Ureter (tissue), 1 donor: ENCODE measurements around the gene OR2T1. TPM values are rescaled to one million over a fixed set of nuclear protein-coding genes. Genes with fewer than 3 reads are reported as not detected.
"Not testable (repeated sequence)": the region's sequence is repeated elsewhere in the genome, so short reads cannot be mapped to it uniquely, and the experiment has no call there.

Experiments used
- DNase-seq: peaks from one replicate; pipeline ENCODE4 v3.0.0-alpha.2; 2020; ENCODE audit warnings: low spot score
- total RNA-seq: library from RNA; stranded (reverse); gene quantifications from one replicate; pipeline ENCODE4 v1.2.4, GENCODE V29; 2023
- donor health status: DM: yes; HTN: yes; CAD: no.

Gene OR2T1, protein sequence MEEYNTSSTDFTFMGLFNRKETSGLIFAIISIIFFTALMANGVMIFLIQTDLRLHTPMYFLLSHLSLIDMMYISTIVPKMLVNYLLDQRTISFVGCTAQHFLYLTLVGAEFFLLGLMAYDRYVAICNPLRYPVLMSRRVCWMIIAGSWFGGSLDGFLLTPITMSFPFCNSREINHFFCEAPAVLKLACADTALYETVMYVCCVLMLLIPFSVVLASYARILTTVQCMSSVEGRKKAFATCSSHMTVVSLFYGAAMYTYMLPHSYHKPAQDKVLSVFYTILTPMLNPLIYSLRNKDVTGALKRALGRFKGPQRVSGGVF
- not detected for total RNA-seq

DNA sequence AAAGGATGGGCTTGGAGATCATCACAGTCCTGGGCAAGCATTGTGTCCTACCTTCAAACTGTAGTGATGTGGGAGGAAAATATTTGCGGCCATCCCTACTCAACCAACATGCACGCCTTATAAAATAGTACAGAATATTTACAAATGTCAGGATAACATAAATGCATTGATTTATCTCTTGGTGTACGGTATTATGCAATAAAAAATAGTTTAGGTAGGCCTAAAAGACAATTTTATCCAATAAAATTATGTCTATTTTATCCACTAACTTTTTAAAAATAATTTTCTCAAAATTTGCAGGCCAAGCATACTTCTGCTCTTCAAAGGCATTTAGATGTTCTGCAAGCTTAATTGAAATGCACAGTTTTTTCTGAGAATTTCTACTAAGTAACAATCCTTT is at the start of gene OR2T1:
Gene OR2T1 (plus strand): TSS at position 301 of the 400 bp plus-strand sequence. CDS start 3,100 bp downstream, outside the sequence.
- DNase-seq = no peak

DNA sequence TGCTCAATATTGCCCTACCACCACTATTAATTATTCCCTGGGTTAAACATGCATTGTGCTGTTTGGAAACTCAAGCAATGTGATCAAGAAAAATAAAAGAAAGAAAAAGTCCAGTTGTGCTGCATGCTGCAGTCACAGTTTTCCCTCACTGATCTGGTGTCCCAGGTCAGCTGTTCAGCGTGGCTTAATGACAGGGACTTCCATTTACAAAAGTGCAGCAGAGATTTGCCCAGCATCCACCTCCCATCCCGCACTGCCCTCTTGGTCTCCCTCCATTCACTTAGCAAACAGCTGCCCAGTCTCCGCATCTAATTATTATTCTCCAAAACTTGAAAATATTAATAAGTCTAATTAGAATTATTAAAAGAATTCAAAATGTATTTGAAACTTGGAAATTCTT is 43.4 kb upstream of the OR2T1 start:
- DNase-seq = no peak

DNA sequence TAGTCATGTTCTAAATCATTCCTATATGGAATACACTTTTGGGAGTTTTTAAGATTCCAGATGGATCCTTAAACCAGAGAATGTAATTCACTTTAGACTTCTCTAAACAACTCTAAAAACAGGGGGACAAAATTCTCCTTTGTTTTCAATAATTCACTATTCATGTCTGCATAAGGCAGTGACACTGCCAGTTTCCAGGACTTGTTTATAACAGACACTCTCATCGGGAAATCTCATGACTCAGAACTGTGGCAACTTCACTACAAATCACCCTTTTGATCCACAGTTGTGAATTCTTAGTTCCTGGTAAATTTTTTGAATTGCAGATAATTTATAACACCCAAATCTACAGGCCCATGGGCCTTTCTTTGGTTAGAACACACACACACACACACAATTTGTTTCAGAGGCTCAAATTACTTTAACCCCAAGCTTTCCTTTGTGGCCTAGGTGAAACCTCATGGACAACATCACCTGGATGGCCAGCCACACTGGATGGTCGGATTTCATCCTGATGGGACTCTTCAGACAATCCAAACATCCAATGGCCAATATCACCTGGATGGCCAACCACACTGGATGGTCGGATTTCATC is 41.6 kb upstream of the OR2T1 start, which contains the start of gene OR2T4:
Gene OR2T4 (plus strand): TSS at position 545 of the 595 bp plus-strand sequence. CDS start 0 bp downstream, at position 545.
- no peak for DNase-seq

DNA sequence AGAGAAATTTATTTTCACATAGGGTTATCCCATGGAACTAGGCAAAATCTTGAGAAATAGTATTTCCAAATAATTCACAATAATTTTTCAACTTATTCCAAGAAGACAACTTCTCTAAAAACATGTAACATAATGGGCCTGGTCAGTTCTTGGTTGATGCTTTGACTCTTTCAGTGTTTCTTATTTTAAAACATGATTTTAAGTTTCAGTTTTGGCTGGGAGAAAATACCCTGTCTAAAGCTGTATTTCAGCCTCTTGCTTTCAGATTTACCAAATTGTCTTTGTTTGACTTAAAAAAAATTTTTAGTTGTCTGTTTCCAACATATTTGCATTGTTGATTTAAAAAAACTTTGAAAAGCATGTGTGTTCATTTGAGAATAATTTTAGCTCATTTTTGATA is 36.2 kb upstream of the OR2T1 start:
- DNase-seq = no peak

- DNase-seq = no peak
Measured at GRCh38 chr1:248372394-248372793, 30.5 kb upstream of the OR2T1 start.

DNA sequence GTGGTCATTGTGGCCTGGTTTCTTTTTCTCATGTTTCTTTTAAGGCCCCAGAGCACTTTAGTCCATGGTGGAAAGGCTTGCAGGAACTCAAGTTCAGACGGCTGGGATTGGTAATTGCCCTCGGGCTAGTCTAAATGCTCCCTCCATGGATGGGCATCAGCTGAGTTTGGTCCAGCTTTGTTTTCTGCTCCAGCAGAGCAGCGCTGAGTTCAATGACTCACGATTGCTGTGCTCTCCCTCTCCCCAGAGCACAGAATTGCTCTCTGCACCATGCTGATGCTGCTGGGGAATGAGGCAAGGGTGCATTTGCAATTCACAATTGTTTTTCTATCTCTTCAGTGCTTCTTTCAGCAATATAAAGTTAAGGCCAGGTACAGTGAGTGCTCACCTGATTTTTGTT is 29.1 kb upstream of the OR2T1 start:
- no peak for DNase-seq

- DNase-seq = no peak
Measured at GRCh38 chr1:248375446-248375845, 27.4 kb upstream of the OR2T1 start, which contains the start of gene OR2T6. OR2T6 (plus strand) TSS chr1:248375746; CDS start chr1:248387609, 11,863 bp downstream.

GRCh38 chr1:248376916-248377315 is 25.9 kb upstream of the OR2T1 start:
- DNase-seq = no peak

DNA sequence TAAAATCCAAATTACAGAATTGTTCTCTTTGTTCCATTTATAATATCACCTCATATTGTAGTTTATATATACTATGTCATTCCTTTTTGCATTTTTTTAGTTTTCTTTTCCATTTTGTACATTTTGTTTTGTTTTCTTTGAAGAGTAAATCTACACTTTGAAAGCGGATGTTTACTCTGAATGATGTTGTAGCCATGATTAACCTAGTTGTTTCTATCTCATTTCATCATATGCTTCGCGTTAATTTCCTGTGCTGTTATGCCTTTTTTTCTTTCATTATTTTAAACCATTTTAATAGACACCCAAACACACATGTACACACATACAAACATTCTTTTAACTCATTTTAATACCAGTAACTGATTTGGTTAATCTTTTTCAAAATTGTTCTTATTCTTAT is 22.0 kb upstream of the OR2T1 start:
- no peak for DNase-seq

DNA sequence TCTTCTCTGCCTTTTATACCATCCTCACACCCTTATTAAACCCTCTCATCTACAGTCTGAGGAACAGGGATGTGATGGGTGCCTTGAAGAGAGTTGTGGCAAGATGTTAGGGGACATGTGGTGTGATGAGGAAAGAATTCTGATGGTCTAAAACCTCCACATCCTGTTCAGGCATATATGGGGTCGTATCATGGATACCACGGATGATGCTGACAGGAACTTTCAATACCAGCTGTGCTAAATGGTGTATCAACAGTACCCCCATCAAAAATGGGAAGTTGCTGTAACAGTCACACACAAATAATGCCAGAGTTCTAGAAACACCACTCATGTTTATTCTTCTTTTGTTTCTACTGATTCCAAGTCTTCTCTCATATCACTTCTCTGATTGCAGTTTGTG is 14.4 kb upstream of the OR2T1 start:
- no peak for DNase-seq

DNA sequence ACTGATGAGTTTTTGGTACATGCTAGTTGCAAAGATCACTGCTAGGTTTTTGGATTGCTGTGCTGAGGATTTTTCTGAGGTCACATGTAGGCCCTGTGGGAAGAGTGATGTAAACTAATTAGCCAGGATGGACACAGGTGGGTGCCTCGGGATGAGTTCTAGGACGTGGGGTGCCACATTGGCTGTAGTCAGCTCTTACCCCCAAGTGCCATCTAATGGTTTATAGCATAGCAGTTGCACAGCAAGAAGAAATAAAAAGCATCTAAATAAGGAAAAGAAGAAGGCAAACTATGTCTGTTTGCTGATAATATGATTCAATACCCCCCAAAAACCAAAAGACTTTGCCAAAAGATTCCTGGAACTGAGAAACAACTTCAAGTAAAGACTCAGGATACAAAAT is 9.8 kb upstream of the OR2T1 start:
- DNase-seq = no peak

DNA sequence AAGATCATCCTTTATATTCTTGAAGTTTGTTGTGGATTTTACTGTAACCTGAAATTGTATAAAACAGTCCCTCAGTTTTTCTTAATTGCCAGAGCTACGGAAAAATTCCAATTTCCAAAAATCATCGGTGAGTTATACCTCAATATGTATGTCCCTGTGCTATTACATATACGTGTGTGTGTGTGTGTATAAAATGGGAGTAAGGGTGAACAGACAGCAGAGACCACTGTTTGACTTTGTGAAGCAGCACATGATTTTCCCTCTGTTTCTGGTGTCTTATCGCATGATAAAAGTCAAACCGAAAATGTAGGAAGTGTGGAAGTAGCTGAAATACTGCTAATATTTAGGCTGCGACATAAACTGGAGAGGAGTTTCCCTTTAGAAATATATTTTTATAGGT is 1.2 kb downstream of the OR2T1 start:
- no peak for DNase-seq

GRCh38 chr1:248406721-248407692 is 4.2 kb downstream of the OR2T1 start:
- DNase-seq = no peak

- DNase-seq = no peak
Measured at GRCh38 chr1:248416226-248416625, 13.4 kb downstream of the OR2T1 start.

DNA sequence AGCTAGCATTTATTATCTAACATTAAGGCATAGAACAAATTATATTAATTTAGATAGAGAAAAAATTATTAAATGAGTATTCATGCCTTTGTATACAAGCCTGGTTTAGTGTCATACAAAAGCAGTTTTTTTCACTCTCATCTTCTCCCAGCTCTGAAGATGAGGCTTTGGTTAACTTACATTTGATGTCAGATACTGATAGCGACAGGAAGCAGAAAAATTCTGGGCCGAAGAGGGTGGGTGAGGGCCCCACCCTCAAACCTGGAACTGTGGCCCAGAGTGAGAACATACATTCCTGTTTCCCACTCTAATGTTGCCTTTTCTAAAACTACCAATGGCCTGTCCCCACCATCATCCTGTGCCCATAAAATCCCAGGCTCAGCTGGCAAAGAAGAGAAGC is 15.0 kb downstream of the OR2T1 start:
- no peak for DNase-seq

- DNase-seq = no peak
Measured at GRCh38 chr1:248421384-248421783, 18.5 kb downstream of the OR2T1 start.

DNA sequence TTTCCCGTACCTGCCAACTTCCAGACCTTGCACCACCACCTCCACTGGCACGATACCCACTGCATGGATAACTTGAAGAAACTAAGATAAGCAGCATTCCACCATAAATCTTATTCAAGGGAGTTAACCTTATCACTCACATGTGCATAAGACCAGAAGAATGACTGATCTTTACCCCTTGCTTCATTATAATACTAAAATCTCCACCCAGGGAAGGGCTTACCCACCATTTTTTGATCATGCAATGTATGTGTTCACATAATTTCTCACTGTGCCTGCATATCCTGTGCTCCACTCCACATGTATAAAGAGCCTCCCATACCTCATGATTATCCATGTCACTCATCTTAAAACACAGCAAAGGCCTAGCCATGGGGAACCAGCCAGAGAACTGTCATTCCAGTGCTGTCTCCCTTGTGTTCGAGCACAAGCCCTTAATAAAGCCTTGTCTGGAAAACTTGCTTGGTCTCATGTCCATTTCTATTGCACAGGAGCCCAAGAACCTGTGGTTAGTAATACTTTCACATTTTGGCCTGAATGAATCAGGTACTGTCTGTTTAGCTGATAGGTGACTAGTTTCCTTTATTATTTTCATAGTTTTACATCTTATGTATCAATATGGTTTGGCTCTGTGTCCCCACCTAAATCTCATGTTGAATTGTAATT is 24.8 kb downstream of the OR2T1 start:
- DNase-seq = not testable (repeated sequence)

- not testable (repeated sequence) for DNase-seq
Measured at GRCh38 chr1:248428192-248428533, 25.3 kb downstream of the OR2T1 start.

DNA sequence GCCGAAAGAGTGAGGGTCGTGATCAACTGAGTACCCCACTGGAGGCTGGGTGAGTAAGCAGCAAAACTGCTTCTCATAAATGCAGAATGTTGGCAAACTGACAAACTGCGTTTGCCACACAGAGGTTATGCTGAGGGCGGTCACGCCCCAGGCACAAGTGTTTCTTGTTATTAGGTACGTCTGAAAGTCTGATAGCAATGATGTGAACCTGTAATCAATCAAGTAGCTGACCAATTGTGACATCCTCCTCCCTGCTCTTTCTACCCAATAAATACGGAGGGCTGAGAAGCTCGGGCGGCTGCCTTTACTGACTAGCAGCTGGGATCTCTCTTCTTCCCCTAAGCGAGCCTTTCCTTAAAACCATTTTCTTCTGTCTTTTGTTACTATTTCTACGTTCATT is 28.8 kb downstream of the OR2T1 start:
- DNase-seq = not testable (repeated sequence)

DNA sequence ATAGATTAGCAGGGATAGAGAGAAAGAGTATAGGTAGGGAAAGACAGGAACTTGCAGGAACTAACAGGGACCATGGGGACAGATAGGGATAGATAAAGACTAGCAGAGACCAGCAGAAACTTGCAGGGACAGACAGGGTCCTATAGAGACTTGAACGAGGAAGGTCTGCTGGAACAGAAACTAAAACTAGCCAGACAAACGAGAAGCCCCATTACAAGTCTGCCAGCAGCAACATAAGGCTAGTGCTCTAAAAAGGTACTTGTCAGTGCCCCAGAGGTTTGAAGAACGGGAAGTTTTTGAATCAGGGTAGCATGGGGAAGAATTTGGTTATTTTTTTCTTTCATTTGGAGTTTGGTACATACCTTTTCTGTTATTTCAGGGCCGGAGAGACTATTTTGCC is 29.4 kb downstream of the OR2T1 start:
- DNase-seq = not testable (repeated sequence)

GRCh38 chr1:248433811-248434415 is 31.1 kb downstream of the OR2T1 start:
- not testable (repeated sequence) for DNase-seq
